Upper lobe of left lung (tissue), 4 donors: ENCODE measurements around the gene FAM169A.
"Not testable (repeated sequence)": the region's sequence is repeated elsewhere in the genome, so short reads cannot be mapped to it uniquely, and the experiment has no call there.

Experiments used
- CTCF ChIP-seq, 6 experiments: fragments of 450-650 bp in 4 of 6; fragments of 200-600 bp in 2 of 6; sonication (generic) in 2 of 6; IDR thresholded peaks; one replicate each; pipeline ENCODE4 v1.5.1; 2016 to 2019; ENCODE audit warnings: antibody characterized with exemption in 6 of 6
- EP300 ChIP-seq, 4 donors: sonication (generic); formaldehyde crosslinking; IDR thresholded peaks; one replicate each; pipeline ENCODE4 v1.5.1; 2017; ENCODE audit warnings: antibody characterized with exemption in 4 of 4, control low read depth in 2 of 4
- POLR2A ChIP-seq, 4 donors: fragments of 450-650 bp; IDR thresholded peaks; one replicate each; pipeline ENCODE4 v1.5.1; 2016 to 2017; ENCODE audit warnings: antibody characterized with exemption in 4 of 4, mild to moderate bottlenecking in 2 of 4
- POLR2AphosphoS5 ChIP-seq, 2 donors: sonication (generic); formaldehyde crosslinking; IDR thresholded peaks; one replicate each; pipeline ENCODE4 v1.5.1; 2017; ENCODE audit warnings: antibody characterized with exemption in 2 of 2

- TF ChIP-seq CTCF, POLR2A, EP300, POLR2AphosphoS5 (IDR thresholded peaks at IDR 0.05): not testable (repeated sequence)
These were observed 9.2 kb downstream of the FAM169A start for GRCh38 chr5:74856975-74857374.
